ENCODE results near the gene BCKDK. TPM values are rescaled to one million over a fixed set of nuclear protein-coding genes. Genes with fewer than 3 reads are reported as not detected.
A peak's percentile ranks its signal among the peaks of the same experiment; 100 is the strongest.

The BCKDK gene
- total RNA-seq, 1 donor from 2014 or later = 50.9 TPM

GRCh38 chr16:31107465-31107867 lies 720 bp upstream of the BCKDK start:
- no peak for DNase-seq (ENCODE audit: low read depth)
- no peaks in the 10 kb centered on the region for H3K27me3 ChIP-seq (ENCODE audit: control insufficient read depth, insufficient read depth, low read length)
- no peak for TF ChIP-seq CTCF (IDR thresholded peaks at IDR 0.05; ENCODE audit: insufficient read depth, low read length, poor library complexity, severe bottlenecking)
- H3K4me3 ChIP-seq (ENCODE audit: low read depth, low read length) = no peak overlapping the region
- peaks cover 2% of the 10 kb centered on the region for H3K36me3 ChIP-seq (ENCODE audit: control insufficient read depth, insufficient read depth, low read length)

DNA sequence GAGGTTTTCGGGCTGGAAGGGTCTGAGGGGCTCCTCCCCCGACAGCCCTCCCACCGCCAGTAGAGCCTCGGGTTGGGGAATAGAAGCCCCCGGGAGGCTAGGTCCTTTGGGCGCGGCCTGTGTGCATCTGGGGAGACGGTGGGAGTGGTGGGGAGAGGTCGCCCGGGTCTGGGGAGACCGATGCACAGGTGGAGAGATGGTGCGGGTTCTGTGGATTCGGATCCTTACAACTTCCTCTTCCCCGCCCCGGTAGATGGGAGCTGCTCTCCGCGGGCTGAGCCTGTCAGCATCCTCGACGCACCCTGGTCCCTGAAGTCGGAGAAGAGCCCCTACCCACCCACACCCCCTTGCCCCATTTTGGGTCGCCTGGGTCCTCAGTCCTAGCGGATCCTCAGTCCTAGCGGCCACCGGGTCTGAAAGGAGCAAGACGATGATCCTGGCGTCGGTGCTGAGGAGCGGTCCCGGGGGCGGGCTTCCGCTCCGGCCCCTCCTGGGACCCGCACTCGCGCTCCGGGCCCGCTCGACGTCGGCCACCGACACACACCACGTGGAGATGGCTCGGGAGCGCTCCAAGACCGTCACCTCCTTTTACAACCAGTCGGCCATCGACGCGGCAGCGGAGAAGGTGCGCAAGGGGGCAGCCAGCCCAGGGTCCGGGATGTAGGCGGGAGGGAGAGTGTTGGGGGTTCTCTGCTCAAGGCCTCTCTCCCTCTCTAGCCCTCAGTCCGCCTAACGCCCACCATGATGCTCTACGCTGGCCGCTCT lies 790 bp downstream of the BCKDK start:
- no peak for DNase-seq (ENCODE audit: low read depth)
- TF ChIP-seq CTCF (IDR thresholded peaks at IDR 0.05; ENCODE audit: insufficient read depth, low read length, poor library complexity, severe bottlenecking) = no peak
- Histone ChIP-seq H3K4me3 (ENCODE audit: low read depth, low read length) (peak overlapping the region; percentile 98), H3K27me3 (ENCODE audit: control insufficient read depth, insufficient read depth, low read length) (no peaks in the 10 kb centered on the region), H3K36me3 (ENCODE audit: control insufficient read depth, insufficient read depth, low read length) (peaks cover 2% of the 10 kb centered on the region)

GRCh38 chr16:31109622-31110021 lies 1.4 kb downstream of the BCKDK start:
- H3K36me3 ChIP-seq (ENCODE audit: control insufficient read depth, insufficient read depth, low read length) = peaks cover 2% of the 10 kb centered on the region
- no peak overlapping the region for H3K4me3 ChIP-seq (ENCODE audit: low read depth, low read length)
- TF ChIP-seq CTCF (IDR thresholded peaks at IDR 0.05; ENCODE audit: insufficient read depth, low read length, poor library complexity, severe bottlenecking) = no peak
- DNase-seq (ENCODE audit: low read depth) = no peak
- no peaks in the 10 kb centered on the region for H3K27me3 ChIP-seq (ENCODE audit: control insufficient read depth, insufficient read depth, low read length)

GRCh38 chr16:31110106-31111034 lies 2.2 kb downstream of the BCKDK start:
- Histone ChIP-seq H3K27me3 (ENCODE audit: control insufficient read depth, insufficient read depth, low read length) (no peaks in the 10 kb centered on the region), H3K4me3 (ENCODE audit: low read depth, low read length) (no peak overlapping the region), H3K36me3 (ENCODE audit: control insufficient read depth, insufficient read depth, low read length) (peaks cover 2% of the 10 kb centered on the region)
- DNase-seq (ENCODE audit: low read depth) = no peak
- no peak for TF ChIP-seq CTCF (IDR thresholded peaks at IDR 0.05; ENCODE audit: insufficient read depth, low read length, poor library complexity, severe bottlenecking)

- peaks cover 2% of the 10 kb centered on the region for H3K36me3 ChIP-seq (ENCODE audit: control insufficient read depth, insufficient read depth, low read length)
- TF ChIP-seq CTCF (IDR thresholded peaks at IDR 0.05; ENCODE audit: insufficient read depth, low read length, poor library complexity, severe bottlenecking) = no peak
- no peak for DNase-seq (ENCODE audit: low read depth)
- no peak overlapping the region for H3K4me3 ChIP-seq (ENCODE audit: low read depth, low read length)
- no peaks in the 10 kb centered on the region for H3K27me3 ChIP-seq (ENCODE audit: control insufficient read depth, insufficient read depth, low read length)
Measured at GRCh38 chr16:31111881-31112466, 3.8 kb downstream of the BCKDK start.

All from kidney epithelial cell (primary cell).